ENCODE results near the gene ATP5ME. TPM values are rescaled to one million over a fixed set of nuclear protein-coding genes. Genes with fewer than 3 reads are reported as not detected.

The ATP5ME gene
- total RNA-seq, 4 donors from 2014 or later = 24.7 to 172 (median 91.5) TPM

DNA sequence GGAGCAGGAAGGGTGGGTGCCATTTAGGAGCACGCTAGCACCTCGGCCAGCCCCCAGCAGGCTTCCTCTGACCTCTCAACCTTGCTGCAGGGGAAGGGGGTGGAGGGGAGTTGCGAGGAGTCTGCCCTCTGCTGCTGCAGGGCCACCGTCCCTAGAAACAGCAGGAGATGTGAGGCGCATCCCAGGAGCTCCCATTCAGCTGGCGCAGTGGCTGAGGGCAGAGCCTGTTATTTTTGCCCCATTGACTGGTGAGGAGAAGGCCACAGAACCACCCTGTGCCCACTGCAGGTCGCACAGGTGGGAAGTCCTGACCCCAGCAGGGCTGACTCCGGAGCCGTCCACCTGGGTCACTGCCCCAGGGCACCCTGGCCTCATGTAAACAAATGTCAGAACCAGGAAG is 40.7 kb downstream of the ATP5ME start:
- no peak for ATAC-seq
- no peak for TF ChIP-seq POLR2A (IDR thresholded peaks at IDR 0.05)
- TF ChIP-seq, protein P1, sequence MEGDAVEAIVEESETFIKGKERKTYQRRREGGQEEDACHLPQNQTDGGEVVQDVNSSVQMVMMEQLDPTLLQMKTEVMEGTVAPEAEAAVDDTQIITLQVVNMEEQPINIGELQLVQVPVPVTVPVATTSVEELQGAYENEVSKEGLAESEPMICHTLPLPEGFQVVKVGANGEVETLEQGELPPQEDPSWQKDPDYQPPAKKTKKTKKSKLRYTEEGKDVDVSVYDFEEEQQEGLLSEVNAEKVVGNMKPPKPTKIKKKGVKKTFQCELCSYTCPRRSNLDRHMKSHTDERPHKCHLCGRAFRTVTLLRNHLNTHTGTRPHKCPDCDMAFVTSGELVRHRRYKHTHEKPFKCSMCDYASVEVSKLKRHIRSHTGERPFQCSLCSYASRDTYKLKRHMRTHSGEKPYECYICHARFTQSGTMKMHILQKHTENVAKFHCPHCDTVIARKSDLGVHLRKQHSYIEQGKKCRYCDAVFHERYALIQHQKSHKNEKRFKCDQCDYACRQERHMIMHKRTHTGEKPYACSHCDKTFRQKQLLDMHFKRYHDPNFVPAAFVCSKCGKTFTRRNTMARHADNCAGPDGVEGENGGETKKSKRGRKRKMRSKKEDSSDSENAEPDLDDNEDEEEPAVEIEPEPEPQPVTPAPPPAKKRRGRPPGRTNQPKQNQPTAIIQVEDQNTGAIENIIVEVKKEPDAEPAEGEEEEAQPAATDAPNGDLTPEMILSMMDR (IDR thresholded peaks at IDR 0.05 in 4 of 5, conservative IDR thresholded peaks at IDR 0.05 in 1 of 5) = no peak
- no peaks in the 10 kb centered on the region for H3K4me1 ChIP-seq
- intact Hi-C loops (cut with DNase I; ENCODE audit: low total_unique reads) (no loop called here), in situ Hi-C loops (cut with MboI; ENCODE audit: low sequenced_read_pairs in 4 of 4) (no loop called here)
- H3K27me3 ChIP-seq = peaks cover 0 to 5% (median 2%) of the 10 kb centered on the region in 3 donors
- no peaks in the 10 kb centered on the region for H3K9me3 ChIP-seq
- H3K4me3 ChIP-seq = no peak overlapping the region
- H3K27ac ChIP-seq = no peak overlapping the region
- no peaks in the 10 kb centered on the region for H3K36me3 ChIP-seq
- no peak for DNase-seq

DNA sequence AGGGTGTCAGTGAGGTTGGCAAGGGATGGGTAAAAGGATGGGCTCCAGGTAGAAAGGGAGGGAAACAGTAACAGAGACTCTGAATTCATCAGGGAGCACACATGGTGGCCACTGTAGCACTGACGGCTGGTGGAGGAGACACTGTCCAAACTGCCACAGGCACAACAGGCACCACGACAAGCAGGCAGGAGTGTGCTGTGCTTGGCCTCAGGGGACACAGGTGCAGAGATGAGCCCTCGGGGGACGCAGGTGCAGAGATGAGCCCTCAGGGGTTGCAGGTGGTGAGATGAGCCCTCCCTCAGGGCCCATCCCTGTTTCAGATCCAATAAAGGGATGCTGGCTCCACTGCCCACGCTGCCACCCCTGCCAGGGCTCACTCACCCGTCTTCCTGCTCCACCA is 41.1 kb downstream of the ATP5ME start:
- TF ChIP-seq POLR2A (IDR thresholded peaks at IDR 0.05) = no peak
- TF ChIP-seq, protein P1 (IDR thresholded peaks at IDR 0.05 in 4 of 5, conservative IDR thresholded peaks at IDR 0.05 in 1 of 5) = no peak
- peaks cover 0 to 5% (median 2%) of the 10 kb centered on the region in 3 donors for H3K27me3 ChIP-seq
- no peaks in the 10 kb centered on the region for H3K36me3 ChIP-seq
- intact Hi-C loops (cut with DNase I; ENCODE audit: low total_unique reads) (no loop called here), in situ Hi-C loops (cut with MboI; ENCODE audit: low sequenced_read_pairs in 4 of 4) (no loop called here)
- DNase-seq (no peak), ATAC-seq (no peak)
- H3K9me3 ChIP-seq = no peaks in the 10 kb centered on the region
- H3K4me1 ChIP-seq = no peaks in the 10 kb centered on the region
- H3K4me3 ChIP-seq = no peak overlapping the region
- H3K27ac ChIP-seq = no peak overlapping the region

- H3K36me3 ChIP-seq = no peaks in the 10 kb centered on the region
- H3K27ac ChIP-seq = no peak overlapping the region
- no peaks in the 10 kb centered on the region for H3K4me1 ChIP-seq
- no peak overlapping the region for H3K4me3 ChIP-seq
- H3K27me3 ChIP-seq = peaks cover 0 to 5% (median 2%) of the 10 kb centered on the region in 3 donors
- in situ Hi-C loops (cut with MboI; ENCODE audit: low sequenced_read_pairs in 4 of 4) (no loop called here), intact Hi-C loops (cut with DNase I; ENCODE audit: low total_unique reads) (no loop called here)
- ATAC-seq (no peak), DNase-seq (no peak)
- TF ChIP-seq POLR2A (IDR thresholded peaks at IDR 0.05) = no peak
- TF ChIP-seq, protein P1 (IDR thresholded peaks at IDR 0.05 in 4 of 5, conservative IDR thresholded peaks at IDR 0.05 in 1 of 5) = no peak
- H3K9me3 ChIP-seq = no peaks in the 10 kb centered on the region
Measured at GRCh38 chr4:632196-632790, 41.8 kb downstream of the ATP5ME start.

DNA sequence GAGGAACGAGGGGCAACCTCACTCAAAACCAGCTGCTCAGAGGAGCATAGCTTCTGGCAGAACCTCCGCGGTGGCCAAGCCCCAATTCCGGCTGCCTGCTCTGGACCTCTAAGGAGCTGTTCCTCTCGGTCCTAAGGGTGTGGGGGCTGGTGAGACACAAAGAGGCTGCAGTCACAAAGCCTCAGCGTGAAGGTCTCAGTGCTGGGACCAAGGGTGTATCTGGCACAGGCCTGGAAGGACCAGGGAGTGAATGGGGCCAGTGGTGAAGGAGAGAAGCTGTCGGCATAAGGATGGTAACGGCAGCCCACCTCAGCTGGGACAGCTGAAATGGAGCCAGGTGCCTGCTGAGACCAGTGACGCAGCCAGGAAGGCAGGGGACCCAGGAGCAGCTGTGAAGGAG is 43.4 kb downstream of the ATP5ME start:
- TF ChIP-seq, protein P1 (IDR thresholded peaks at IDR 0.05 in 4 of 5, conservative IDR thresholded peaks at IDR 0.05 in 1 of 5) = no peak
- no peak for TF ChIP-seq POLR2A (IDR thresholded peaks at IDR 0.05)
- Histone ChIP-seq H3K27me3 (peaks cover 0 to 9% (median 6%) of the 10 kb centered on the region in 3 donors), H3K9me3 (no peaks in the 10 kb centered on the region), H3K4me1 (no peaks in the 10 kb centered on the region), H3K36me3 (no peaks in the 10 kb centered on the region), H3K4me3 (no peak overlapping the region), H3K27ac (no peak overlapping the region)
- in situ Hi-C loops (cut with MboI; ENCODE audit: low sequenced_read_pairs in 4 of 4) (no loop called here), intact Hi-C loops (cut with DNase I; ENCODE audit: low total_unique reads) (no loop called here)
- DNase-seq (no peak), ATAC-seq (no peak)

Measured in gastrocnemius medialis (tissue), 4 donors.